ENCODE data around the gene NAA25.

Gene NAA25

GRCh38 chr12:112108202-112109079 is at the start of gene NAA25:
Gene NAA25 (minus strand): TSS chr12:112108783. CDS start chr12:112108773, 10 bp downstream.
- DNase-seq (ENCODE audit: low read depth in 1 of 2, low spot score in 1 of 2) = peak; percentile 73 to 83

DNA sequence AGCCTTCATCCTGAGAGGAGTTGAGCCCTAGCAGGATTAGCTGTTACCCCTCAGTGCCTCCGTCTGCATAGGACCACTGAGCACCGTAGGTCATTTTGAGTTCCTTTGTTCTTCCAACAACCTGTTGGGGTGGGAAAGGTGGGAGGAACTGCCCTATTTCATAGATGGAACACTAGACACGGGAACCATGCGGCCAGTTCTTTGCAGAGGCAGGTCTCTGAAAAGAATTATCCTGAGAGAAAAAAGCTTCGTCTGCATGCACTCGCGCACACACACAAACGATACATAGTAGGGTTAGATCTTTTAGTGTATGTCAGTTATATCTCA is 45.3 kb upstream of the NAA25 start:
- DNase-seq (ENCODE audit: low read depth in 1 of 2, low spot score in 1 of 2) = no peak

DNA sequence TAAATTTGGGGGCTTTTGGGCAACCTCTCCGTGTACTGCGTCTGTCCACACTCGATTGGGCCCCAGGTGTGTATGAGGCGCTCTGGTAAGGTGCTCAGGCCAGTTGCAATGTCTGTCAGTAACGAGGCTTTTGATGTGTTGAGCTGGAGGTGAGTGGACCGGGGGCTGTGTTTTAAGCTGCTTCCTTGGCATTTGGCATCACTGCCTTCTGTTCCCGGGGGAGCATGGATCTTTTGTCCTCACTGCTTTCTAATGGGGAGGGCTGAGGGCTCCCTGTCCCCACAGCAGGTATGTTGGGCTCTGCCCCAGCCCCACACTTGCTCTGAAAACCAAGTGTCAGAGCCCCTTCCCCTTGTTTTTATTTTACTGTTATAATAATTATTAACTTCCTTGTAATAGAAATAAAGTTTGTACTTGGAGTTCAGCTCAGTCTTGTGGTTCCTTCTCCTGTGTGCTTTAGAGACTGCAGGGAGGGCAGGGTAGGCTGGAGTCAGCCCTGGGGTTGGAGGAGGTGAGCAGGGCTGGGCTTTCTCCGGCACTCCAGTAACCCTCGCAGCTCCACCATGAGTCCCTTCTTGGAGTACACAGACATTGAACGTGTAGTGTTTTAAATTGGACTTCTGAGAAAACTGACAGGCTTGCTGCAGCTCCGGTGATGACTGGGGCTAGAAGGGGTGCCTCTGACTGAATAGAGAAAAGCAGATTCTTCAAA is 44.8 kb upstream of the NAA25 start:
- DNase-seq (ENCODE audit: low read depth in 1 of 2, low spot score in 1 of 2) = no peak

GRCh38 chr12:112151766-112152541 is 43.4 kb upstream of the NAA25 start:
- no peak for DNase-seq (ENCODE audit: low read depth in 1 of 2, low spot score in 1 of 2)

- DNase-seq (ENCODE audit: low read depth in 1 of 2, low spot score in 1 of 2) = no peak
Observed at GRCh38 chr12:112149596-112149995, 41.0 kb upstream of the NAA25 start.

GRCh38 chr12:112148031-112148513 is 39.5 kb upstream of the NAA25 start:
- DNase-seq (ENCODE audit: low read depth in 1 of 2, low spot score in 1 of 2) = no peak

GRCh38 chr12:112146123-112146522 is 37.5 kb upstream of the NAA25 start:
- DNase-seq (ENCODE audit: low read depth in 1 of 2, low spot score in 1 of 2) = no peak

DNA sequence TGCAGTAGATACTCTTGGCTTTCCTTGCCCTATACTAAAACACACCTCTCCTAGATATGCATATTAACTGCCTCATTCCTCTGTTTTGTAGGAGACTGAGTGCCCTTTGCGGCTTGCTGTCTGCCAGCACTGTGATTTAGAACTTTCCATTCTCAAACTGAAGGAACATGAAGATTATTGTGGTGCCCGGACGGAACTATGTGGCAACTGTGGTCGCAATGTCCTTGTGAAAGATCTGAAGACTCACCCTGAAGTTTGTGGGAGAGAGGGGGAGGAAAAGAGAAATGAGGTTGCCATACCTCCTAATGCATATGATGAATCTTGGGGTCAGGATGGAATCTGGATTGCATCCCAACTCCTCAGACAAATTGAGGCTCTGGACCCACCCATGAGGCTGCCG is 32.1 kb upstream of the NAA25 start:
- no peak for DNase-seq (ENCODE audit: low read depth in 1 of 2, low spot score in 1 of 2)

DNA sequence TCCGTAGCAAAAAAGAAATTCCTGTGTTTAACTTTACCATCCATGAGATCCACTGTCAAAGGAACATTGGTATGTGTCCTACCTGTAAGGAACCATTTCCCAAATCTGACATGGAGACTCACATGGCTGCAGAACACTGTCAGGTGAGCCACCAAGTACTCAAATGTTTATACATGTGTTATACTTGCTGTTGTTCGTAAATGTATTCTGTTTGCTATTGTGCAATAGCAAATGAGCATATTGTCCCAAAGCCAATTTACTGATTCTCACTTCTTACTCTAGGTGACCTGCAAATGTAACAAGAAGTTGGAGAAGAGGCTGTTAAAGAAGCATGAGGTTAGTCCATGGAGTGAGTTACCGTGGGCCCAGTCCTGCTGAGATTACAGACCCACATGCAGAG is 26.1 kb upstream of the NAA25 start:
- DNase-seq (ENCODE audit: low read depth in 1 of 2, low spot score in 1 of 2) = no peak

GRCh38 chr12:112133418-112133817 is 24.8 kb upstream of the NAA25 start:
- DNase-seq (ENCODE audit: low read depth in 1 of 2, low spot score in 1 of 2) = no peak

DNA sequence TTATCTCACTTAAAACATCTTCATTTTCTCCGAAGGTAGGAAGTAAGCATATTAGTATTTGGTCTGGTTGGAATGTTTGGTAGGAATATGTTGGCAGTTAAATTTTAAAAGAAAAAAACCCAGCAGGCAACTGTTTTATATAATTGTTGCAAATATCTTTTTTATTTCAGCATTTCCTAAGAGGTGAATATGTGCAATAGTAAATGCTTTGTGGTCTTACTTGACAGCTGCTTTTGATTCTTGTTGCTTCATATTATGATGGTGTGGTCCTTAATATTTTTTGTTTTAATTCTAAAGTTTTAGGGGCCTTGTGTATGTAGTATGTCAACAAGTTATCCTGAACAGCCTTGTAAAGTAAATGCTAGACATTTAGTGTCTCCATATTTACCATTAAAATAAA is 23.1 kb upstream of the NAA25 start:
- DNase-seq (ENCODE audit: low read depth in 1 of 2, low spot score in 1 of 2) = no peak

- DNase-seq (ENCODE audit: low read depth in 1 of 2, low spot score in 1 of 2) = no peak
Observed at GRCh38 chr12:112130441-112130998, 21.9 kb upstream of the NAA25 start.

GRCh38 chr12:112126911-112127310 is 18.3 kb upstream of the NAA25 start:
- no peak for DNase-seq (ENCODE audit: low read depth in 1 of 2, low spot score in 1 of 2)

- no peak for DNase-seq (ENCODE audit: low read depth in 1 of 2, low spot score in 1 of 2)
Observed at GRCh38 chr12:112126000-112126438, 17.4 kb upstream of the NAA25 start.

GRCh38 chr12:112125250-112125999 is 16.8 kb upstream of the NAA25 start, which contains the start of gene TRAFD1:
Gene TRAFD1 (plus strand): TSS chr12:112125560. CDS start chr12:112130523, 4,963 bp downstream.
- DNase-seq (ENCODE audit: low read depth in 1 of 2, low spot score in 1 of 2) = peak; percentile 97 to 98

DNA sequence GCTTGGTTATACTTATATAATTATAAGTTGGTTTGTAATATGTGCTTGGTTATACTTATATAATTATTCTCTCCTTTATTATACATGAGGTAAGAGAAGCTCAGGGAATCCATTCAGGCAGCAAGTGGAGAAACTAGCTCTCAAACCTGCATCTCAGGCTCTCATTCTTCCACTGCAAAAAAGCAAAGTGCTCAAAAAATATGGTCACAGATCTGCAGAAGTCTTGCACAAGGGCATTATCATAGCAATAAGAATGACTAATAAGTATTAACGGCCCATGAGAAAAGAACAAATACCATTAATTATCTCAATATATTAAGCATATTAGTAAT is 16.3 kb upstream of the NAA25 start:
- no peak for DNase-seq (ENCODE audit: low read depth in 1 of 2, low spot score in 1 of 2)

DNA sequence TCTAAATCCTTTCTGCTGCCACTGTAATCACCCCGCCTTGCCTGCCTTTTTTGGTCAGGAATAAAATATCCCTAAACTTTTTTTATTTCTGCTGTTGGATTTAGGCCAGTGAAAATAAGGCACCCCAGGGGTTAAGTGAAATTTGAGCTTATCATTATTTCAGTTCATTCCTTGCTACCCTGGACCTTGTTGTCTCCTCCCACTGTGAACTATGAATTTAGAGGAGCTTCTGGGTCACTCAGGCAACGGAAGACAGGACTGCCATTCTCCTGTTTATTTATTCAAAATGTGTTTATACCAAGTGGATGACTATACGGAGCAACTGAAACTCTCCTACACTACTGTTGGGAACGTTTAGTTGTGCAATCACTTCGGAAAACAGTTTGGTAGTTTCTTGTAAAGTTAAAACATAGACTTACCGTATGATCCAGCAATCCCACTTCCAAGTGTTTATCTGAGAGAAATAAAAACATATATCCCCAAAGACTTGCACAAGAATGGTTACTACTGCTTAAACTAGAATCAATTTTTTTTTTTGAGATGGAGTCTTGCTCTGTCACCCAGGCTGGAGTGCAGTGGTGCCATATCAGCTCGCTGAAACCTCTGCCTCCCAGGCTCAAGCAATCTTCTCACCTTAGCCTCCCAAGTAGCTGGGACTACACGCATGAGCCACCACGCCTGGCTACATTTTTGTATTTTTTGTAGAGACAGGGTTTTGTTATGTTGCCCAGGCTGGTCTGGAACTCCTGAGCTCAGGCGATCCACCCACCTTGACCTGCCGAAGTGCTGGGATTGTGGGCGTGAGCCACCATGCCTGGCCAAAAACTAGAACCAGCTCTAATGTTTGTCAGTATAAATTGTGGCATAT is 14.5 kb upstream of the NAA25 start:
- no peak for DNase-seq (ENCODE audit: low read depth in 1 of 2, low spot score in 1 of 2)

DNA sequence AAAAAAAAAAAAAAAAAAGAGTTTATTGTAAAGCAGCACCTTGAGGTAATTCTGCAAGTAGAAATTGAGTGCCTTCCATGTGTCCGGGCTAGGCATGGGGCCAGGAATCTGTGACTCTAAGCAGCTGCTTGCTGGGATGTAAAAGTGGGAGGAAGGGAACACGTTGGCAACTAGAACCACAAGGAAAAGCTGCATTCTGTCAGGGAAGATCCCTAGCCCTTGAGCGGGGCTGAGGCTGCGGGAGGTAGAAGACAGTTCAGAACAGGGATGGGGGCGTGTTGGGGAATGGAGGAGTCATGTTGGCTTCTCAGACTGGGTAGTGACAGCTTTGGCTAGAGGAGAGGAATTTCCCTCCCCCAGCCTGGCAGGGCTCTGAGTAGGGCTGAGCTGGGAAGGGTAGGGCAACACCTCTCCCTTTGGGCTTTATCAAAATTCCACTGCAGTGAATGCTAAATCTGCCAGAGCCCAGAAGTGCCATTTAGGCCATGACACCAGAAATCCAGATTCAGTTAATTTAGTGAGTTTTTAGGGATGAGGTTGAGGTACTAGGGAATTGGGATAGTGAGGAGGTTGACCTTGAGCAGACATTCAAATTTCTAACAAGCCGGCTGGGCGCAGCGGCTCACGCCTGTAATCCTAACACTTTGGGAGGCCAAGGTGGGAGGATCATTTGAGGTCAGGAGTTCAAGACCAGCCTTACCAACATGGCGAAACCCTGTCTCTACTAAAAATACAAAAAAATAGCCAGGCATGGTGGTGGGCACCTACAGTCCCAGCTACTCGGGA is 13.4 kb upstream of the NAA25 start:
- no peak for DNase-seq (ENCODE audit: low read depth in 1 of 2, low spot score in 1 of 2)

- no peak for DNase-seq (ENCODE audit: low read depth in 1 of 2, low spot score in 1 of 2)
Observed at GRCh38 chr12:112117685-112118084, 9.1 kb upstream of the NAA25 start.
